GM18858 (cell line): Measurements from ENCODE around the gene GRPEL2.
A peak's percentile ranks its signal among the peaks of the same experiment; 100 is the strongest.
"Not testable (repeated sequence)": the region's sequence is repeated elsewhere in the genome, so short reads cannot be mapped to it uniquely, and the experiment has no call there.

ENCODE experiments used
- ATAC-seq: cut with Tn5 transposase; IDR thresholded peaks from one replicate; pipeline ENCODE4 v1.9.1; 2021; ENCODE audit not compliant: unreplicated experiment

The GRPEL2 gene

GRCh38 chr5:149375434-149375833 lies 30.1 kb downstream of the GRPEL2 start:
- no peak for ATAC-seq

GRCh38 chr5:149376104-149376503 lies 30.8 kb downstream of the GRPEL2 start:
- no peak for ATAC-seq

- ATAC-seq: no peak
Observed at GRCh38 chr5:149376711-149377447, 31.6 kb downstream of the GRPEL2 start.

GRCh38 chr5:149378241-149378820 lies 33.0 kb downstream of the GRPEL2 start:
- ATAC-seq: no peak

GRCh38 chr5:149379177-149379761 lies 34.0 kb downstream of the GRPEL2 start, which contains the start of gene IL17B:
Gene IL17B (minus strand): TSS chr5:149379292. CDS start chr5:149379225, 67 bp downstream.
- no peak for ATAC-seq

GRCh38 chr5:149379818-149380374 lies 34.6 kb downstream of the GRPEL2 start:
- no peak for ATAC-seq

GRCh38 chr5:149380466-149381121 lies 35.3 kb downstream of the GRPEL2 start:
- no peak for ATAC-seq

GRCh38 chr5:149381261-149381985 lies 36.1 kb downstream of the GRPEL2 start:
- no peak for ATAC-seq

GRCh38 chr5:149381986-149382338 lies 36.7 kb downstream of the GRPEL2 start:
- ATAC-seq: peak; percentile 55

GRCh38 chr5:149382517-149383220 lies 37.4 kb downstream of the GRPEL2 start:
- ATAC-seq: no peak

GRCh38 chr5:149383399-149383798 lies 38.1 kb downstream of the GRPEL2 start:
- ATAC-seq: no peak

- ATAC-seq: no peak
Observed at GRCh38 chr5:149386166-149386565, 40.9 kb downstream of the GRPEL2 start.

GRCh38 chr5:149387081-149387631 lies 41.9 kb downstream of the GRPEL2 start:
- ATAC-seq: no peak

- no peak for ATAC-seq
Observed at GRCh38 chr5:149387982-149388381, 42.7 kb downstream of the GRPEL2 start.

GRCh38 chr5:149388498-149389190 lies 43.3 kb downstream of the GRPEL2 start:
- ATAC-seq: no peak

GRCh38 chr5:149389552-149390495 lies 44.5 kb downstream of the GRPEL2 start:
- ATAC-seq: no peak

- not testable (repeated sequence) for ATAC-seq
Observed at GRCh38 chr5:149391076-149391475, 45.8 kb downstream of the GRPEL2 start.

- no peak for ATAC-seq
Observed at GRCh38 chr5:149391524-149391923, 46.2 kb downstream of the GRPEL2 start.
